Sigmoid colon (tissue), 7 donors: Measurements from ENCODE around the gene CHAT. TPM values are rescaled to one million over a fixed set of nuclear protein-coding genes. Genes with fewer than 3 reads are reported as not detected.

Experiments used
- DNase-seq: peaks from one replicate; pipeline ENCODE4 v3.0.0-alpha.2; 2019
- H3K27ac ChIP-seq, 4 donors: fragments of 200-600 bp; sonication (generic); one replicate each; pipeline ENCODE4 v1.5.1; 2016 to 2019; ENCODE audit warnings: mild to moderate bottlenecking in 1 of 4
- H3K27me3 ChIP-seq, 3 donors: fragments of 200-600 bp; sonication (generic); one replicate each; pipeline ENCODE4 v1.5.1; 2019; ENCODE audit warnings: mild to moderate bottlenecking in 1 of 3
- H3K36me3 ChIP-seq, 4 donors: fragments of 200-600 bp; sonication (generic); one replicate each; pipeline ENCODE4 v1.5.1; 2016 to 2019
- H3K4me1 ChIP-seq, 4 donors: fragments of 200-600 bp; sonication (generic); one replicate each; pipeline ENCODE4 v1.5.1; 2017 to 2019
- H3K4me3 ChIP-seq, 4 donors: fragments of 200-600 bp; sonication (generic); one replicate each; pipeline ENCODE4 v1.5.1; 2017 to 2019; ENCODE audit warnings: mild to moderate bottlenecking in 2 of 4, moderate library complexity in 1 of 4
- H3K9me3 ChIP-seq, 4 donors: fragments of 200-600 bp in 3 of 4; sonication (generic) in 3 of 4; one replicate each; pipeline versions ENCODE4 v1.5.1 to v1.6.1; 2013 to 2019
- CTCF ChIP-seq, 4 experiments: fragments of 450-650 bp in 3 of 4; fragments of 200-600 bp in 1 of 4; IDR thresholded peaks; one replicate each; pipeline ENCODE4 v1.5.1; 2016 to 2019; ENCODE audit warnings: antibody characterized with exemption in 4 of 4, mild to moderate bottlenecking in 3 of 4, moderate library complexity in 2 of 4
- EP300 ChIP-seq, 4 donors: sonication (generic); formaldehyde crosslinking; IDR thresholded peaks; one replicate each; pipeline ENCODE4 v1.6.1; 2017; ENCODE audit warnings: antibody characterized with exemption in 4 of 4
- POLR2A ChIP-seq, 2 donors: fragments of 450-650 bp; IDR thresholded peaks; one replicate each; pipeline ENCODE4 v1.6.1; 2016; ENCODE audit warnings: antibody characterized with exemption in 2 of 2, mild to moderate bottlenecking in 2 of 2, moderate library complexity in 2 of 2
- POLR2AphosphoS5 ChIP-seq, 4 donors: sonication (generic); formaldehyde crosslinking; IDR thresholded peaks; one replicate each; pipeline ENCODE4 v1.6.1; 2017; ENCODE audit warnings: antibody characterized with exemption in 4 of 4
- WGBS, 2 donors: extraction: QIAGEN DNeasy Blood & Tissue Kit; methylation state at CpG; one replicate each; pipeline ENCODE4 v1.1.7; 2013; 5-methylcytosine and 5-hydroxymethylcytosine counted together
- intact Hi-C: fragments of 100-400 bp; cut with DNase I; formaldehyde crosslinking; loops from one replicate; pipeline ENCODE4 v1.15.1; 2023
- polyA plus RNA-seq, 3 donors: library from polyadenylated mRNA; stranded (reverse); fragments of 200-250 nt; gene quantifications; one replicate each; pipeline ENCODE4 v1.2.3, GENCODE V29; 2013
- total RNA-seq, 4 donors: library from RNA; depleted of rRNA; stranded (reverse); fragments of >200 nt; gene quantifications; one replicate each; pipeline ENCODE4 v1.1.0, GENCODE V29; 2016
- donor health status: healthy with polysubstance abuse.
- donor health status: Bipolar disorder and iron deficiency.
- donor health status: healthy.

CHAT gene
- total and polyA plus RNA-seq, 7 donors: 0.41 to 0.57 TPM; not detected in 5

GRCh38 chr10:49645417-49645816 lies 31.6 kb downstream of the CHAT start:
- TF ChIP-seq CTCF (IDR thresholded peaks at IDR 0.05): no peak
- H3K4me1 ChIP-seq: no peaks in the 10 kb centered on the region
- no peaks in the 10 kb centered on the region for H3K36me3 ChIP-seq
- intact Hi-C loops: no loop called here
- DNase-seq: no peak
- WGBS, 2 donors: 72 to 86% methylated on average over 8 of the region's 8 CpGs
- H3K27ac ChIP-seq: no peak overlapping the region
- no peaks in the 10 kb centered on the region for H3K9me3 ChIP-seq
- peaks cover 0 to 25% (median 11%) of the 10 kb centered on the region in 3 donors for H3K27me3 ChIP-seq
- no peak overlapping the region for H3K4me3 ChIP-seq

GRCh38 chr10:49645871-49646870 lies 32.3 kb downstream of the CHAT start:
- intact Hi-C loops: no loop called here

GRCh38 chr10:49647554-49647953 lies 33.7 kb downstream of the CHAT start:
- DNase-seq: no peak
- Histone ChIP-seq H3K4me3 (no peak overlapping the region), H3K27ac (no peak overlapping the region), H3K36me3 (no peaks in the 10 kb centered on the region), H3K4me1 (no peaks in the 10 kb centered on the region), H3K27me3 (peaks cover 0 to 18% (median 8%) of the 10 kb centered on the region in 3 donors), H3K9me3 (no peaks in the 10 kb centered on the region)
- WGBS, 2 donors: 81 to 85% methylated on average over 4 of the region's 4 CpGs
- intact Hi-C loops: no loop called here
- no peak for TF ChIP-seq CTCF (IDR thresholded peaks at IDR 0.05)
- no peak for TF ChIP-seq POLR2A (IDR thresholded peaks at IDR 0.05)
- TF ChIP-seq EP300 (IDR thresholded peaks at IDR 0.05): no peak

More at GRCh38 chr10:49645871-49646870, 32.3 kb downstream of the CHAT start:
- Histone ChIP-seq H3K36me3 (no peaks in the 10 kb centered on the region), H3K4me1 (no peaks in the 10 kb centered on the region), H3K27me3 (peaks cover 0 to 29% (median 11%) of the 10 kb centered on the region in 3 donors), H3K9me3 (no peaks in the 10 kb centered on the region), H3K27ac (no peak overlapping the region), H3K4me3 (no peak overlapping the region)
- DNase-seq: no peak
- TF ChIP-seq CTCF (IDR thresholded peaks at IDR 0.05) (no peak), POLR2A (IDR thresholded peaks at IDR 0.05) (no peak), EP300 (IDR thresholded peaks at IDR 0.05) (no peak), POLR2AphosphoS5 (IDR thresholded peaks at IDR 0.05) (no peak)
- 89 to 90% methylated on average over 22 of the region's 22 CpGs for WGBS, 2 donors

- no peaks in the 10 kb centered on the region for H3K9me3 ChIP-seq
- no peak overlapping the region for H3K27ac ChIP-seq
- H3K4me1 ChIP-seq: no peaks in the 10 kb centered on the region
- intact Hi-C loops: no loop called here
- H3K36me3 ChIP-seq: no peaks in the 10 kb centered on the region
- H3K4me3 ChIP-seq: no peak overlapping the region
- peaks cover 0 to 17% (median 6%) of the 10 kb centered on the region in 3 donors for H3K27me3 ChIP-seq
- DNase-seq: no peak
- WGBS, 2 donors: 72 to 73% methylated on average over 18 of the region's 18 CpGs
- no peak for TF ChIP-seq POLR2A (IDR thresholded peaks at IDR 0.05)
- no peak for TF ChIP-seq POLR2AphosphoS5 (IDR thresholded peaks at IDR 0.05)
- no peak for TF ChIP-seq EP300 (IDR thresholded peaks at IDR 0.05)
- TF ChIP-seq CTCF (IDR thresholded peaks at IDR 0.05): no peak
Observed at GRCh38 chr10:49647985-49648795, 34.4 kb downstream of the CHAT start.
